Sigmoid colon (tissue), 4 donors: ENCODE data around the gene ZCCHC7.

Experiments
- CTCF ChIP-seq, 4 experiments: fragments of 450-650 bp in 3 of 4; fragments of 200-600 bp in 1 of 4; IDR thresholded peaks; one replicate each; pipeline ENCODE4 v1.5.1; 2016 to 2019; ENCODE audit warnings: antibody characterized with exemption in 4 of 4, mild to moderate bottlenecking in 3 of 4, moderate library complexity in 2 of 4
- EP300 ChIP-seq, 4 donors: sonication (generic); formaldehyde crosslinking; IDR thresholded peaks; one replicate each; pipeline ENCODE4 v1.6.1; 2017; ENCODE audit warnings: antibody characterized with exemption in 4 of 4
- POLR2A ChIP-seq, 2 donors: fragments of 450-650 bp; IDR thresholded peaks; one replicate each; pipeline ENCODE4 v1.6.1; 2016; ENCODE audit warnings: antibody characterized with exemption in 2 of 2, mild to moderate bottlenecking in 2 of 2, moderate library complexity in 2 of 2

DNA sequence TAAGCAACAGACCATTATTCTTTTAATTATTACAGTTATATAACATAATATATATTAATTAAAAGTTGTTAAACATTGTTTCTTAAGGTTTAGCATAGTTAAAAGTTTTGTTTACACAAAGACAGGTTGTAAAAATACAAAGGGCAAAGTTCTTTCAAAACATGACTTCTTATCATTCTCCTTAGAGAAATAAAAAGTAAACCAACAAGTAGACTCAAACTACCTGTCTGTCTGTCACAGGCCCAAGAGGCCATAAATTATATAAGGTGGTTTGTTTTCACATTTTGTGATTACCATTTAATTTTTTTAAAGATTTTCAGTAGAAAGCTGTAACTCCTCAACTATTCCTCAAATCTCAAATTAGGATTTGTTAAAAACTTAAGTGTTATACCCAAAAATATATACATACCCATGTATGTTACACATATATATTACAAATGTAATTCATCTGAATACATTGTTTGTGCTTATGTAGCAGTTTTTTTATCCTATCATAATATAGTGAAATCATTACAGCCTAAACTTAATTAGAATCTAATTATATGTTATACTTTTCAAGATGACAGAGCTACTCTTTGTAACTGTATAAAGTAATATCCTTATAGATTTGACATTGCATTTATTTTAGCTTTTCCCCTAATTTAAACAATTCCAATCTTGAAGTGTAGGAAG is 208.3 kb downstream of the ZCCHC7 start:
- TF ChIP-seq CTCF (IDR thresholded peaks at IDR 0.05): no peak
- no peak for TF ChIP-seq POLR2A (IDR thresholded peaks at IDR 0.05)
- TF ChIP-seq EP300 (IDR thresholded peaks at IDR 0.05): no peak
